Heart left ventricle (tissue), 13 donors: ENCODE data around the gene GNAI2.

ENCODE experiments used
- POLR2A ChIP-seq, 2 donors: fragments of 450-650 bp; IDR thresholded peaks; one replicate each; pipeline ENCODE4 v1.6.1; 2017; ENCODE audit warnings: antibody characterized with exemption in 2 of 2, mild to moderate bottlenecking in 2 of 2, moderate library complexity in 2 of 2
- TF ChIP-seq, protein P1 (sequence below), 12 donors: fragments of 200-600 bp; sonication (generic) in 4 of 12; IDR thresholded peaks; one replicate each; pipeline versions ENCODE4 v1.5.0 to v1.8.0; 2018 to 2022; ENCODE audit warnings: antibody characterized with exemption in 12 of 12, mild to moderate bottlenecking in 5 of 12
- donor health status: ischemic (EF 13 %, LVEDD 7.1; RV severe dilation, severe dysfunction).
- donor health status: DM: no; HTN: yes; CAD: no.
- donor health status: DM: no; HTN: no; CAD: no.
- donor health status: ischemic (EF 25% LVEDD 6.9; RV normal size, moderate dysfunction).
- donor health status: ischemic (EF 25% LVEDD 5.7; RV mildly dilated, moderate dysfunction).
- donor health status: ischemic (EF 35%, LVEDD 5.7; RV mildly dilated, moderate dysfunction).
- donor health status: nonischemic (EF 11% LVEDD 7.7; RV severe dilation, severe dysfunction).
- donor health status: DM: yes; HTN: yes; CAD: no.
- donor health status: PGD.
- donor health status: ischemic (EF 29% LVEDD 5.4; RV normal size, mild dysfunction).
- donor health status: nonischemic (EF 23%, LVEDD 6.1; RV moderate dilation, normal function).

DNA sequence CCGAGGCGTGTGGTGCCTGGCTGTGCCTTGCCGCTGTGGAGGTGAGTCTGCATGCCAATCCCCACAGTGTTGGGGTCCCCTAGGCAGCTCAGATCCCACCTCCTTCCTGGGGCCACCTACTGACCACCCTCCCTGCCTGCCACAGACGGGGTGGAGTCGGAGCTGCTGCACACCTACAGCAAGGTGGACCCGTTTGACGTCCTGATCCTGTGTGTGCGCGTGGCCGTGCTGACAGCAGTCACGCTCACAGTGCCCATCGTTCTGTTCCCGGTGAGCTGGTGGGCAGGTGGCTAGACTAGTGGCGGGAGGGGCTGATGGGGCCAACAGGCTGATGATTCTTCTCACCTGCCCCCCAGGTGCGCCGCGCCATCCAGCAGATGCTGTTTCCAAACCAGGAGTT, 17.6 kb upstream of the GNAI2 start:
- TF ChIP-seq, protein P1, sequence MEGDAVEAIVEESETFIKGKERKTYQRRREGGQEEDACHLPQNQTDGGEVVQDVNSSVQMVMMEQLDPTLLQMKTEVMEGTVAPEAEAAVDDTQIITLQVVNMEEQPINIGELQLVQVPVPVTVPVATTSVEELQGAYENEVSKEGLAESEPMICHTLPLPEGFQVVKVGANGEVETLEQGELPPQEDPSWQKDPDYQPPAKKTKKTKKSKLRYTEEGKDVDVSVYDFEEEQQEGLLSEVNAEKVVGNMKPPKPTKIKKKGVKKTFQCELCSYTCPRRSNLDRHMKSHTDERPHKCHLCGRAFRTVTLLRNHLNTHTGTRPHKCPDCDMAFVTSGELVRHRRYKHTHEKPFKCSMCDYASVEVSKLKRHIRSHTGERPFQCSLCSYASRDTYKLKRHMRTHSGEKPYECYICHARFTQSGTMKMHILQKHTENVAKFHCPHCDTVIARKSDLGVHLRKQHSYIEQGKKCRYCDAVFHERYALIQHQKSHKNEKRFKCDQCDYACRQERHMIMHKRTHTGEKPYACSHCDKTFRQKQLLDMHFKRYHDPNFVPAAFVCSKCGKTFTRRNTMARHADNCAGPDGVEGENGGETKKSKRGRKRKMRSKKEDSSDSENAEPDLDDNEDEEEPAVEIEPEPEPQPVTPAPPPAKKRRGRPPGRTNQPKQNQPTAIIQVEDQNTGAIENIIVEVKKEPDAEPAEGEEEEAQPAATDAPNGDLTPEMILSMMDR (IDR thresholded peaks at IDR 0.05): no peak
- TF ChIP-seq POLR2A (IDR thresholded peaks at IDR 0.05): no peak
